Transverse colon (tissue), 4 donors: ENCODE data around the gene SLX4IP.

Experiments used
- POLR2A ChIP-seq: fragments of 450-650 bp; IDR thresholded peaks from one replicate; pipeline ENCODE4 v1.6.1; 2016; ENCODE audit warnings: antibody characterized with exemption, mild to moderate bottlenecking, moderate library complexity
- POLR2AphosphoS5 ChIP-seq, 3 donors: sonication (generic); formaldehyde crosslinking; IDR thresholded peaks; one replicate each; pipeline ENCODE4 v1.6.1; 2016; ENCODE audit warnings: antibody characterized with exemption in 3 of 3
- TF ChIP-seq, protein P1 (sequence below), 5 experiments: fragments of 200-600 bp in 3 of 5; fragments of 450-650 bp in 2 of 5; sonication (generic) in 3 of 5; IDR thresholded peaks; 1 replicate in 2 of 5; 2 replicates in 3 of 5; pipeline ENCODE4 v1.5.1; 2016 to 2017; ENCODE audit warnings: antibody characterized with exemption in 5 of 5, inconsistent platforms in 3 of 5, mild to moderate bottlenecking in 2 of 5, moderate library complexity in 1 of 5

- TF ChIP-seq, protein P1, sequence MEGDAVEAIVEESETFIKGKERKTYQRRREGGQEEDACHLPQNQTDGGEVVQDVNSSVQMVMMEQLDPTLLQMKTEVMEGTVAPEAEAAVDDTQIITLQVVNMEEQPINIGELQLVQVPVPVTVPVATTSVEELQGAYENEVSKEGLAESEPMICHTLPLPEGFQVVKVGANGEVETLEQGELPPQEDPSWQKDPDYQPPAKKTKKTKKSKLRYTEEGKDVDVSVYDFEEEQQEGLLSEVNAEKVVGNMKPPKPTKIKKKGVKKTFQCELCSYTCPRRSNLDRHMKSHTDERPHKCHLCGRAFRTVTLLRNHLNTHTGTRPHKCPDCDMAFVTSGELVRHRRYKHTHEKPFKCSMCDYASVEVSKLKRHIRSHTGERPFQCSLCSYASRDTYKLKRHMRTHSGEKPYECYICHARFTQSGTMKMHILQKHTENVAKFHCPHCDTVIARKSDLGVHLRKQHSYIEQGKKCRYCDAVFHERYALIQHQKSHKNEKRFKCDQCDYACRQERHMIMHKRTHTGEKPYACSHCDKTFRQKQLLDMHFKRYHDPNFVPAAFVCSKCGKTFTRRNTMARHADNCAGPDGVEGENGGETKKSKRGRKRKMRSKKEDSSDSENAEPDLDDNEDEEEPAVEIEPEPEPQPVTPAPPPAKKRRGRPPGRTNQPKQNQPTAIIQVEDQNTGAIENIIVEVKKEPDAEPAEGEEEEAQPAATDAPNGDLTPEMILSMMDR (IDR thresholded peaks at IDR 0.05): no peak
- TF ChIP-seq POLR2A (no peak), POLR2AphosphoS5 (IDR thresholded peaks at IDR 0.05) (peak in 1 of 3 donors; percentile 10)
Measured at GRCh38 chr20:10652660-10653261, 217.7 kb downstream of the SLX4IP start.
